GM12873 (cell line): ENCODE results near the gene MS4A15.

Experiments used
- TF ChIP-seq, protein P1 (sequence below): IDR thresholded peaks from 2 replicates; pipeline ENCODE4 v1.5.1; 2012; ENCODE audit warnings: low read depth, mild to moderate bottlenecking, moderate library complexity, low read length, control low read depth; ENCODE audit not compliant: insufficient read depth; ENCODE audit errors: missing control alignments

The MS4A15 gene

DNA sequence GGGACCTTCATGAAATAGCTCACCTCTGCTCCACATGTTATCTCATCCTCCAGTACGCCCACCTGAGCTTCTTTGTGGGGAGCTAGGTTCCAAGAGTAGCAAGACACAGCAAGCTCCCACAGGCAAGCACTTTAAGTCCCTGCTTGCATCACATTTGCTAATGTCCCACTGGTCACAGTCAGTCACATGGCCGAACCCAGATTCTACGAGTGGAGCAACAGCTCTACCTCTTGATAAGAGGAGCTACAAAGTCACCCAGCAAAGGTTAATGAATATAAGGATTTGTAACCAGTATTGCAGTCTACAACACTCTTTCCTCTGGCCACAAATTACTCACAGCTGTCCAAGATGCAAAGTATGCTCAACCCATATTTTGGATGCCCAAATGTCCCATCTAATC, 15.2 kb upstream of the MS4A15 start:
- TF ChIP-seq, protein P1, sequence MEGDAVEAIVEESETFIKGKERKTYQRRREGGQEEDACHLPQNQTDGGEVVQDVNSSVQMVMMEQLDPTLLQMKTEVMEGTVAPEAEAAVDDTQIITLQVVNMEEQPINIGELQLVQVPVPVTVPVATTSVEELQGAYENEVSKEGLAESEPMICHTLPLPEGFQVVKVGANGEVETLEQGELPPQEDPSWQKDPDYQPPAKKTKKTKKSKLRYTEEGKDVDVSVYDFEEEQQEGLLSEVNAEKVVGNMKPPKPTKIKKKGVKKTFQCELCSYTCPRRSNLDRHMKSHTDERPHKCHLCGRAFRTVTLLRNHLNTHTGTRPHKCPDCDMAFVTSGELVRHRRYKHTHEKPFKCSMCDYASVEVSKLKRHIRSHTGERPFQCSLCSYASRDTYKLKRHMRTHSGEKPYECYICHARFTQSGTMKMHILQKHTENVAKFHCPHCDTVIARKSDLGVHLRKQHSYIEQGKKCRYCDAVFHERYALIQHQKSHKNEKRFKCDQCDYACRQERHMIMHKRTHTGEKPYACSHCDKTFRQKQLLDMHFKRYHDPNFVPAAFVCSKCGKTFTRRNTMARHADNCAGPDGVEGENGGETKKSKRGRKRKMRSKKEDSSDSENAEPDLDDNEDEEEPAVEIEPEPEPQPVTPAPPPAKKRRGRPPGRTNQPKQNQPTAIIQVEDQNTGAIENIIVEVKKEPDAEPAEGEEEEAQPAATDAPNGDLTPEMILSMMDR, result no peak

DNA sequence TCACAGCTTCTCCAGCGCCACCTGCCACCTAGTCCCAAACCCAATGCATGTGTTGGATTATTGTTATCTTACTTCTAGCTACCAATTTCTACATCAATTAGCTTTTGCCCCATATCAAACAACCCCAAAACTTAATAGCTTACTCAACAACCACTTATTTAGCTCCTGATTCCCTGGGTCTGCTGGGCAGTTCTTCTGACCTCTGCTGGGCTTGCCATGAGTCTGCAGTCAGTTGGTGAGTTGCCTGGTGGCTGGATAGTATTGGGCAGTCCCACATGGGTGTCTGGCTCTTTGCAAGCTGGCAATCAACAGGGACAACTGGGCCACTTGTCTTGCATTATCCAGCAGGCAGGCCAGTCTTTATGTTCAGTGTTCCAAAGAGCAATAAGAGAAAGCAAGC, 13.6 kb upstream of the MS4A15 start:
- TF ChIP-seq, protein P1, result no peak

DNA sequence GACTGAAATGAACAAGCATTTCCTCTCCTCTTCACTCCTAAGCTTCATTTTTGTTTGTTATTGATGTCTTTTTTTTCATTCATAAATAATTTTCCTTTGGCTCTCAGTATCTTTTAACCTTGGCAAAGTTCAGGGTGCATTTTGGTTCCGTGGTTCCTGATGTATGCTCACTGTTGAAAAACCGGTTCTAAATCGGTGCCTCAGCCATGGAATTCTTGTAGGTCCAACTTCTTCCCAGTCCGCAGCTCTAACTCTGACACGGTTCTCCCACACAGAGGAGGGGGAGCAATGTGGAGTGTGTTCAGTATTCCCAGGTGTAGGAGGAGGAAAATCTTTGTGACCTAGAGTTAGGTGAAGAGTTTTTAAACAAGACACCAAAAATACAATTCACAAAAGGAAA, 12.6 kb upstream of the MS4A15 start:
- TF ChIP-seq, protein P1, result no peak

DNA sequence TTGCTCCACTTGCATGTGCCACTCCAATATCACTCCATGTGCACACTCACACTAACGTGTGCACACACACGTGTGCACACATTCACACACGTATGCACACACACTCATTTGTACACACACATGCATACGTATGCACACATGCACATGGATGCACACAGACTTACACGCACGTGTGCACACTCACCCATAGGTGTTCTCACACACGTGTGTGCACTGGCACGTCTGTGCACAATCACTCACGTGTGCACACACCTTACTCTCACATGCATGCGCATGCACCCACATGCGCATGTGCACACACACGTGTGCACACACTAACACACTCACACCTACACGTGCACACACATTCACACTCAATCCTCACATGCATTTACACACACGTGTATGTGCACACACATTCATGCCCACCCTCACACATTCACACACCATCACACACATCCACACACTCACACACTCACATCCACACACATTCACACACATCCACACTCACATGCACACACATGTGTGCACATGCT, 9.3 kb upstream of the MS4A15 start:
- TF ChIP-seq, protein P1, result no peak

DNA sequence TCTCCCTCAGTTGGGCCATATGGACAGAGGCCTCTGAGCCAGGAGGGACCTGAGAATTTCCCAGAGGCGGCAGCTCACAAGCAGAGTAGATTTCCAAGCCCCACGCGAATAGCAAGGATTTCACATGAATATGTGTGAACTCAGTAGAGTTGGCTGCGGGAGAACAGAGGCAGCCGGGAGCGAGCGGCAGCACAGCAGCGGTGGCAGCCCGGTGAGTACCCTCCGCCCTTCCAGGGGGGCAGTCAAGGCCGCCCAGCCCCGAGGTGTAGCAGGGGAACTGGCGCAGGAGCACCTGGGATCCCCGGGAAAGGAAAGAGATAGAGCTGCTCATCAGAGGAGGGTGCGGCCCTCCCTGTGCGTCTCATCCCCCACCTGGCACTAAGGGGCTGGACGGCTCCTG, 8.4 kb upstream of the MS4A15 start:
- TF ChIP-seq, protein P1, result no peak

DNA sequence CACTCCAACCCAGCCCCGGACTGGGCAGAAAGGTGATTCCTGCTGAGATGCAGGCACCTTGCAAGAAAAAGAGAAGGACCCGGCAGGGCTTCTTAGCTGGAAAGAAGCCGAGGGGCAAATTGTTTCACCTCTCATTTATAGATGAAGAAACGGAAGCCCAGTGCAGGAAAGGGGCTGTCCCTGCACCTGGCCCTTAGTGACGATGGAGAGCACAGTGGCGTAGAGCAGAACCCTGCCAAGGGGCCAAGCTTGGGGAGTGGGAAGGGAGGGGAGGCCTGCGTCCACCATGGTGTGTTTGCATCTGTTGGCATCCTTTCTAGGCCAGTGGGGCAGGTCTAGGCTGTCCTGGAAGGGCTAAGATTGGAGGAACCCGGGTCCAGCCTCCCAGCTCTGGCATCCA, 7.8 kb upstream of the MS4A15 start:
- TF ChIP-seq, protein P1, result no peak

DNA sequence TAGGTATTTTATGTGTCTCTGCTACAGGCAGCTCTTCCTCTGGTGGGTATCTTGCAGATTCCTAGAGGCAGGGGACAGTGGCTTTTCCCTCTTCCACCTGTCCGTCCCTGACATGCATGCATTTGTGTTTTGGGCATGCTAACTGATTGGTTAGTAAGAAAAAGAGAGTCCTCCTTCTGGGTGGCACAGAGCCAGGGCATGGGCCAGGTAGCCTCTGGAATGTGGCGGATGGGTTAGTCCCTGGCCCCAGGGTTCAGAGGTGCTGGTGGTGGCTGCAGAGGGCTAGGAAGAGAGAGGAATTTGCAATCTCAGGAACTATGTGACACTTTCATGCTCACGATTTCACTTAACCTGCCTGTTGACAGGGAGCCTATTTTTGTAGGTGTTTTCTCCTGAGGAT, 5.8 kb upstream of the MS4A15 start:
- TF ChIP-seq, protein P1, result no peak
